Stimulated activated memory B cell treated with anti-CD40 and anti-IgM and Interleukin-4, amounts not matched to agents 10 μg/mL and 1 μg/mL and 100 μg/mL, for 72 hours (primary cell): ENCODE results near the gene NLRP4.

Source experiments
- ATAC-seq: fragments of 150-1000 bp; cut with Tn5 transposase; 2 replicates; pipeline ENCODE4 v1.10.0; 2021
- H3K27ac Mint-ChIP-seq: one replicate; pipeline ENCODE4 v1.8.0; 2022; ENCODE audit warnings: mild to moderate bottlenecking, mixed read lengths
- H3K27me3 Mint-ChIP-seq: one replicate; pipeline ENCODE4 v1.8.0; 2022; ENCODE audit warnings: mixed read lengths
- H3K36me3 Mint-ChIP-seq: one replicate; pipeline ENCODE4 v1.8.0; 2022; ENCODE audit warnings: mixed read lengths
- H3K4me1 Mint-ChIP-seq: one replicate; pipeline ENCODE4 v1.8.0; 2022; ENCODE audit warnings: mixed read lengths
- H3K4me3 Mint-ChIP-seq: one replicate; pipeline ENCODE4 v1.8.0; 2022; ENCODE audit warnings: mild to moderate bottlenecking, moderate library complexity, mixed read lengths
- H3K9me3 Mint-ChIP-seq: one replicate; pipeline ENCODE4 v1.8.0; 2022; ENCODE audit warnings: mixed read lengths

NLRP4 gene, protein sequence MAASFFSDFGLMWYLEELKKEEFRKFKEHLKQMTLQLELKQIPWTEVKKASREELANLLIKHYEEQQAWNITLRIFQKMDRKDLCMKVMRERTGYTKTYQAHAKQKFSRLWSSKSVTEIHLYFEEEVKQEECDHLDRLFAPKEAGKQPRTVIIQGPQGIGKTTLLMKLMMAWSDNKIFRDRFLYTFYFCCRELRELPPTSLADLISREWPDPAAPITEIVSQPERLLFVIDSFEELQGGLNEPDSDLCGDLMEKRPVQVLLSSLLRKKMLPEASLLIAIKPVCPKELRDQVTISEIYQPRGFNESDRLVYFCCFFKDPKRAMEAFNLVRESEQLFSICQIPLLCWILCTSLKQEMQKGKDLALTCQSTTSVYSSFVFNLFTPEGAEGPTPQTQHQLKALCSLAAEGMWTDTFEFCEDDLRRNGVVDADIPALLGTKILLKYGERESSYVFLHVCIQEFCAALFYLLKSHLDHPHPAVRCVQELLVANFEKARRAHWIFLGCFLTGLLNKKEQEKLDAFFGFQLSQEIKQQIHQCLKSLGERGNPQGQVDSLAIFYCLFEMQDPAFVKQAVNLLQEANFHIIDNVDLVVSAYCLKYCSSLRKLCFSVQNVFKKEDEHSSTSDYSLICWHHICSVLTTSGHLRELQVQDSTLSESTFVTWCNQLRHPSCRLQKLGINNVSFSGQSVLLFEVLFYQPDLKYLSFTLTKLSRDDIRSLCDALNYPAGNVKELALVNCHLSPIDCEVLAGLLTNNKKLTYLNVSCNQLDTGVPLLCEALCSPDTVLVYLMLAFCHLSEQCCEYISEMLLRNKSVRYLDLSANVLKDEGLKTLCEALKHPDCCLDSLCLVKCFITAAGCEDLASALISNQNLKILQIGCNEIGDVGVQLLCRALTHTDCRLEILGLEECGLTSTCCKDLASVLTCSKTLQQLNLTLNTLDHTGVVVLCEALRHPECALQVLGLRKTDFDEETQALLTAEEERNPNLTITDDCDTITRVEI

DNA sequence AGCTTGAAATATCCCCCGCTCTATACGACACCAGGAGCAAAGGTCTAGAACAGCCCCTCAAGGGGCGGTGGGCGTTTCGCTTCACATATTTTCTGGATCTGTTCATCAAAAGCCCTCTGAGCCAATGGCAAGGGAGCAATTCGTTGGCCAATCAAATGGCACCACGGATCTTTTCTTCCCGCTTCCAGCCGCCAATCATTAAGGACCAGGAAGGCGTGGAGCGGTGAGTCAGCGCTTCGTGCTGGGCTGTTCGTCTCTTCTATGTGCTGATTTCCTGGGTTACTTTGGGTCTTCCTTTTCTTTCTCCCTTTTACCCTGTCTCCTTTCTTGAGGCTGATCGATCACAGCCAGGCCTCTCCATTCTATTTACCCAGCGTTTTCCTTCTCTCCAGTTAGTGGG is at the start of gene NLRP4:
NLRP4 (plus strand) TSS at position 201 of the 400 bp plus-strand sequence. CDS start 15,541 bp downstream, outside the sequence.
- Mint-ChIP-seq H3K27ac (no peak within 1 kb of the TSS), H3K36me3 (no peaks in the 10 kb centered on the region), H3K4me3 (no peak within 1 kb of the TSS), H3K9me3 (peaks cover 3% of the 10 kb centered on the region), H3K4me1 (no peaks in the 10 kb centered on the region), H3K27me3 (no peaks in the 10 kb centered on the region)
- no peak for ATAC-seq

- Mint-ChIP-seq H3K27ac (no peak overlapping the region), H3K9me3 (no peaks in the 10 kb centered on the region), H3K36me3 (peaks cover 6% of the 10 kb centered on the region), H3K4me1 (no peaks in the 10 kb centered on the region), H3K4me3 (no peak overlapping the region), H3K27me3 (no peaks in the 10 kb centered on the region)
- ATAC-seq, result no peak
These were observed 41.3 kb upstream of the NLRP4 start for GRCh38 chr19:55795021-55795420.

GRCh38 chr19:55801416-55801815 is 34.9 kb upstream of the NLRP4 start:
- no peak overlapping the region for H3K4me3 Mint-ChIP-seq
- H3K27me3 Mint-ChIP-seq, result no peaks in the 10 kb centered on the region
- H3K27ac Mint-ChIP-seq, result peak overlapping the region; percentile 65
- ATAC-seq, result peak; percentile 70
- H3K9me3 Mint-ChIP-seq, result peaks cover 3% of the 10 kb centered on the region
- peaks cover 9% of the 10 kb centered on the region for H3K36me3 Mint-ChIP-seq
- H3K4me1 Mint-ChIP-seq, result peaks cover 14% of the 10 kb centered on the region

DNA sequence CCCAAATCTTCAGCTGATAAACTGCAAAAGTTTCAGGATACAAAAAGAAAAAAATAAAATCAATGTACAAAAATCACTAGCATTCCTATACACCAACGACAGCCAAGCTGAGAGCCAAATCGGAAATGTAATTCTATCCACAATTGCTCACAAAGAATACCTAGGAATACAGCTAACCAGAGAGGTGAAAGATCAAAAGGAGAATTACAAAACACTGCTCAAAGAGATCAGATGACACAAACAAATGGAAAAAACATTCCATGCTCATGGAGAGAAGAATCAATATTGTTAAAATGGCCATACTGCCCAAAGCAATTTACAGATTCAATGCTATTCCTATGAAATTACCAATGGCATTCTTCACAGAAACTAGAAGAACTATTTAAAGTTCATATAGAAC is 34.1 kb upstream of the NLRP4 start:
- Mint-ChIP-seq H3K9me3 (peaks cover 3% of the 10 kb centered on the region), H3K4me1 (peaks cover 14% of the 10 kb centered on the region), H3K4me3 (no peak overlapping the region), H3K27me3 (no peaks in the 10 kb centered on the region), H3K36me3 (peaks cover 9% of the 10 kb centered on the region), H3K27ac (no peak overlapping the region)
- ATAC-seq, result no peak

DNA sequence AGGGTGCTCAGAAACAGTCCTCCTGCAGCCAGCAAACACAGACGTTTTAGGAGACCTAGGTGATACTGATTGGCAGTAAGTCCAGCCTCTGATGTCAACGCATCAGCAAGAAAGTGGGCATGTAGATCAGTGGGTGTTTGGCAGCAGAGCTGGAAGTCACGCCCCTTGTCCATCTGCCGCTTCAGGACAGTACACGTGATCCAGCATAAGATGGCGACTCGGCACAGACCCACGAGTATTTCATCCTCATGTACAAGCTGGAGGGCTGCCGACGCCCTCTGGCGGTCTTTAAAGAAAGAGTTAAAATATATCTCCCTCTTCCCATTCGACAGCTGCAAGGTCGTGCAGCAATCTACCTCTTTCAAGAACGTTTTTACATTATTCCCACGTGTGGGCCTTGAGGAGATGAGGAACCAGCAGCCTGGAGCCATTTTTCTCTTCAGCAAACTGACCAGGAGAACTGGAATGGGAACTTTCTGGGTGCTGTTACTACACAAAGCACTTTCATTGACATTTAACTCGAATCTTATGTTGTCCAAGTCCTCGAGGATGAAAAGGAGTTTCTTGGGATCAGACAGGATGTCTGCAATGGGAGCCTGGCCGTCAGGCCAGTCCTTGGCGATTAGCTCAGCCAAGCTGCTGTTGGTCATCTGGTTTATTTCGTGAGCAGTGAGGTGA is 26.8 kb upstream of the NLRP4 start:
- H3K4me1 Mint-ChIP-seq, result peaks cover 6% of the 10 kb centered on the region
- H3K27ac Mint-ChIP-seq, result no peak overlapping the region
- H3K27me3 Mint-ChIP-seq, result peaks cover 35% of the 10 kb centered on the region
- no peaks in the 10 kb centered on the region for H3K9me3 Mint-ChIP-seq
- H3K36me3 Mint-ChIP-seq, result peaks cover 8% of the 10 kb centered on the region
- ATAC-seq, result peak; percentile 93
- peak overlapping the region; percentile 36 for H3K4me3 Mint-ChIP-seq

DNA sequence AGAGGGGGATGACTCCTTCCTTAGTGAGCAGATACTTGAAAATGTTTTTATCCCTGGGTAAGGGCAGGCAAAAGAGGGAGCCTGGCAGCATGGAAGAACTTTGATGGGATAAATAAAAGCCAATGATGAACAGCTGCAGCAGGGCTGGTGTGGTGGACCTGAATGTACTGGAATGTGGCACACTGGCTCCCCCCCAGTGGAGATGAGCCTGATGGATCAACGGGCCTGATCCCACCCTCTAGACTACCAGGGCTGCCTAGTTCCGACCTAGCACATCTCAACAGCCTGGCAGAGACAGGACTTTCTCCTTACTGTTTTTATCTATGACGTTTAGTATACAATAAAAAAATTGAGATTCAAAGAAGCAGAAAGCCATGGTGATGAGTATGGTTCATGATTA is 25.0 kb upstream of the NLRP4 start:
- H3K4me3 Mint-ChIP-seq, result no peak overlapping the region

GRCh38 chr19:55812449-55812848 is 23.9 kb upstream of the NLRP4 start:
- H3K4me3 Mint-ChIP-seq, result no peak overlapping the region
- no peak for ATAC-seq
- H3K4me1 Mint-ChIP-seq, result peaks cover 6% of the 10 kb centered on the region
- H3K36me3 Mint-ChIP-seq, result peaks cover 4% of the 10 kb centered on the region
- H3K27ac Mint-ChIP-seq, result no peak overlapping the region
- no peaks in the 10 kb centered on the region for H3K9me3 Mint-ChIP-seq
- H3K27me3 Mint-ChIP-seq, result peaks cover 52% of the 10 kb centered on the region

More for the DNA sequence above, 25.0 kb upstream of the NLRP4 start:
- ATAC-seq, result no peak
- H3K9me3 Mint-ChIP-seq, result no peaks in the 10 kb centered on the region
- no peak overlapping the region for H3K27ac Mint-ChIP-seq
- H3K36me3 Mint-ChIP-seq, result peaks cover 4% of the 10 kb centered on the region
- H3K27me3 Mint-ChIP-seq, result peaks cover 52% of the 10 kb centered on the region
- peaks cover 6% of the 10 kb centered on the region for H3K4me1 Mint-ChIP-seq

DNA sequence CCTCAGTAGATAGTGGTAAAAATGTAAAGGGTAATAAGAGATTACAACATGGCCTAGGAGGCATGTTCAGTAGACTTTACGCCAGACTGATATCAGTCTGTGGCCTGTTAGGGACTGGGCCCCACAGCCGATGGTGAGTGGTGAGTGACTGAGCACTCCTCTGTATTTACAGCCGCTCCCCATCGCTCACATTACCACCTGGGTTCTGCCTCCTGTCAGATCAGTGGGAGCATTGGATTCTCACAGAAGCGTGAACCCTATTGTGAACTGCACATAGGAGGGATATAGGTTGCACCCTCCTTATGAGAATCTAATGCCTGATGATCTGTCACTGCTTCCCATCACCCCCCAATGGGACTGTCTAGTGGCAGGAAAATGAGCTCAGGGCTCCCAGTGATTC is 22.4 kb upstream of the NLRP4 start:
- ATAC-seq, result no peak
- Mint-ChIP-seq H3K4me1 (peaks cover 13% of the 10 kb centered on the region), H3K27ac (no peak overlapping the region), H3K27me3 (peaks cover 52% of the 10 kb centered on the region), H3K36me3 (peaks cover 2% of the 10 kb centered on the region), H3K9me3 (no peaks in the 10 kb centered on the region), H3K4me3 (no peak overlapping the region)

- Mint-ChIP-seq H3K4me3 (peak overlapping the region; percentile 1), H3K27me3 (peaks cover 28% of the 10 kb centered on the region), H3K9me3 (no peaks in the 10 kb centered on the region), H3K4me1 (peaks cover 23% of the 10 kb centered on the region), H3K27ac (peak overlapping the region; percentile 6), H3K36me3 (no peaks in the 10 kb centered on the region)
- peak; percentile 39 for ATAC-seq
These were observed 16.3 kb upstream of the NLRP4 start for GRCh38 chr19:55820037-55820436.

DNA sequence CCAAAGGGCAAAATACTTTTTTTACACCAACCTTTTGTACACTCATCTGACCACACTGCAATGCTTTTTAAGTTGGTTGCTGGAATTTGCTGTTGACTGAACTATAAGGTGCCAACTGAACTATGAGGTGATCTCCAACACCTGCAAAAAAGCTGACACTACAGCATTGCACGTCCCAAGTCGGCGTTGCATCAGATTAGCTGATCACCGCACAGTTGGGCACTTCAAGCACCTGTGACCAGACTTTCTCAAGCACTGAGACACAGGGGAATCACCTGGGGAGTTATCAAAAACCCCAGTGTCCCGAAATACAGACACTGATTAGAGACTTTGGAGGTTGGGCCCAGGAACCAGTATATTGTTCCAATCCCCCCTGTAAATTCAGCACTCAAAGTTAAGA is 5.7 kb upstream of the NLRP4 start:
- Mint-ChIP-seq H3K27ac (no peak overlapping the region), H3K27me3 (peaks cover 22% of the 10 kb centered on the region), H3K9me3 (peaks cover 6% of the 10 kb centered on the region), H3K36me3 (no peaks in the 10 kb centered on the region), H3K4me3 (no peak overlapping the region), H3K4me1 (no peaks in the 10 kb centered on the region)
- ATAC-seq, result no peak

DNA sequence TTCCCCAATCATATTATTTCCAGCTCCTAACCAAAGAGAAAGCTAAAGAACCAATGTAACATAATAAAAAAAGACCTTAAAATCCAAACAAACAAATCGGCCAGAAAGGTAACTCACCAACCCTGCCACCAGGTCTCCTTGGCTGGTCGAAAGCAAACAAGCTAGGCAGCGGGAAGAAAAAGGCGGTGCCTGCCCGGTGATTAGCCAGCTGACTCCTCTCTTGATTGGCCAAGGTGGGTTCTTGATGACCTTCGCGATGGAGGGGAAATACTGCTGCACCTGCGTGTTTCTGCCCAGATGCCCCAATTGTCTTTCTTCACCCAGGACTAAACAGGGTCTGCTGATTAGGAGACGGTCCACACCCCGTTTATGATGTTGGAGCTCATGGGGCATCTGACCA is 4.5 kb upstream of the NLRP4 start, which contains the start of gene NLRP11:
NLRP11 (minus strand) TSS at position 154 of the 400 bp plus-strand sequence. CDS start 13,825 bp downstream, outside the sequence.
- no peak for ATAC-seq
- Mint-ChIP-seq H3K4me1 (no peaks in the 10 kb centered on the region), H3K9me3 (peaks cover 6% of the 10 kb centered on the region), H3K36me3 (no peaks in the 10 kb centered on the region), H3K4me3 (no peak within 1 kb of the TSS), H3K27me3 (peaks cover 22% of the 10 kb centered on the region), H3K27ac (no peak within 1 kb of the TSS)

- no peaks in the 10 kb centered on the region for H3K4me1 Mint-ChIP-seq
- H3K27me3 Mint-ChIP-seq, result peaks cover 22% of the 10 kb centered on the region
- no peaks in the 10 kb centered on the region for H3K36me3 Mint-ChIP-seq
- ATAC-seq, result no peak
- peaks cover 6% of the 10 kb centered on the region for H3K9me3 Mint-ChIP-seq
- no peak overlapping the region for H3K27ac Mint-ChIP-seq
- no peak overlapping the region for H3K4me3 Mint-ChIP-seq
These were observed 3.7 kb upstream of the NLRP4 start for GRCh38 chr19:55832676-55833075.

DNA sequence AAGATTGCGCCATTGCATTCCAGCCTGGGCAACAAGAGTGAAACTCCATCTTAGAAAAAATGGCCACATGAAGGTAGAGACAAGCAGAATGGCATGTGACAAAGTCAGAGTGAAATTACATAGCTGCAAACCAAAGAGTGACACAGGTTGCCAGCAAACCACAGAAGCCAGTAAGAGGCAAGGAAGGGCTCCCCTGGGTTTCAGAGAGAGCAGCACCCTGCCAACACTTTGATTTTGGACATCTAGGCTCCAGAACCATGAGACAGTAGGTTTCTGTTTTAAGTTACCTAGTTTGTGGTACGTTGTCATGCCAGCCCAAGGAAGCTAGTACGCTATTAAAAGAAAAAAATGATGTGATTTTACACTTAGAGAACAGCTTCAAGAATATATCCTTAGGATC is 1.9 kb downstream of the NLRP4 start:
- Mint-ChIP-seq H3K36me3 (no peaks in the 10 kb centered on the region), H3K27me3 (no peaks in the 10 kb centered on the region), H3K4me1 (no peaks in the 10 kb centered on the region), H3K4me3 (no peak overlapping the region), H3K9me3 (peaks cover 8% of the 10 kb centered on the region), H3K27ac (no peak overlapping the region)
- ATAC-seq, result no peak

DNA sequence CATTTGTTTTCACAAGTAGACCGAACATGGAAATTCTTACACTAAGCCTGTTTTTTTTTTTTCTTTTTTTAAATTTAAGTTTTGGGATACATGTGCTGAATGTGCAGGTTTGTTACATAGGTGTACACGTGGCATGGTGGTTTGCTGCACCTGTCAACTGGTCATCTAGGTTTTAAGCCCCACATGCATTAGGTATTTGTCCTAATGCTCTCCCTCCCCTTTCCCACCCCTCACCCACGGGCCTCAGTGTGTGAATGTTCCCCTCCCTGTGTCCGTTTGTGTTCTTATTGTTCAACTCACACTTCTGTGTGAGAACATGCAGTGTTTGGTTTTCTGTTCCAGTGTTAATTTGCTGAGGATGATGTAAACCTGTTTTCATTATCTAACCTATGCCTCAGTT is 2.6 kb downstream of the NLRP4 start:
- no peak for ATAC-seq
- no peaks in the 10 kb centered on the region for H3K36me3 Mint-ChIP-seq
- no peaks in the 10 kb centered on the region for H3K4me1 Mint-ChIP-seq
- peaks cover 10% of the 10 kb centered on the region for H3K9me3 Mint-ChIP-seq
- no peaks in the 10 kb centered on the region for H3K27me3 Mint-ChIP-seq
- H3K4me3 Mint-ChIP-seq, result no peak overlapping the region
- no peak overlapping the region for H3K27ac Mint-ChIP-seq

DNA sequence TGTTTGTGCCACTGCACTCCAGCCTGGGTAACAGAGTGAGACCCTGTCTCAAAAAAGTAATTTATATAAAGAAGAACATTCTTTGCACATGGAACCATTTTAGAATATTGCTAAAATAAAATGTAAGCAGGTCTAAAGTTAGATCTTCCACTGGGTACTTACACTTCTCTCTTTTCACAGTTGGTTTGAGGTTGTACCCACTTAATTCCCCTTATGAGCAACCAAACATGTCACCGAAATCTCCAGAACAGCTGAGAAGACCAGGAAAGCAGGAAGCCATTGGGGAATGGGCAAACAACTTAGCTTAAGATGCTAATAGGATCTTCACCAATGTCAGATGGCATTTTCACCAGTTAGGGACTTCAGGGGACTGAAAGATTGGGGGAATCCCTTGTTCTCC is 18.8 kb downstream of the NLRP4 start:
- Mint-ChIP-seq H3K4me3 (no peak overlapping the region), H3K9me3 (peaks cover 7% of the 10 kb centered on the region), H3K4me1 (peaks cover 27% of the 10 kb centered on the region), H3K27me3 (no peaks in the 10 kb centered on the region), H3K27ac (peak overlapping the region; percentile 55), H3K36me3 (no peaks in the 10 kb centered on the region)
- peak; percentile 56 for ATAC-seq
